HFF-Myc (cell line): ENCODE measurements around the gene PPP1R1B.

Experiments
- DNase-seq: peaks from one replicate; pipeline ENCODE4 v3.0.0-alpha.2; 2011; ENCODE audit warnings: low read depth; ENCODE audit errors: extremely low read depth
- H3K4me3 ChIP-seq: replicated peaks from 2 replicates; pipeline ENCODE4 v1.5.1; 2011; ENCODE audit warnings: low read depth, mild to moderate bottlenecking, control low read depth, low read length
- CTCF ChIP-seq: IDR thresholded peaks from 2 replicates; pipeline ENCODE4 v1.5.1; 2012; ENCODE audit warnings: mild to moderate bottlenecking, low read depth, low read length, control low read depth; ENCODE audit errors: missing control alignments

Gene PPP1R1B

GRCh38 chr17:39647256-39647655 is 20.5 kb downstream of the PPP1R1B start:
- no peak for TF ChIP-seq CTCF
- DNase-seq: no peak
- H3K4me3 ChIP-seq: no peak overlapping the region

- TF ChIP-seq CTCF: no peak
- DNase-seq: no peak
- no peak overlapping the region for H3K4me3 ChIP-seq
Measured at GRCh38 chr17:39648616-39649366, 22.0 kb downstream of the PPP1R1B start.

DNA sequence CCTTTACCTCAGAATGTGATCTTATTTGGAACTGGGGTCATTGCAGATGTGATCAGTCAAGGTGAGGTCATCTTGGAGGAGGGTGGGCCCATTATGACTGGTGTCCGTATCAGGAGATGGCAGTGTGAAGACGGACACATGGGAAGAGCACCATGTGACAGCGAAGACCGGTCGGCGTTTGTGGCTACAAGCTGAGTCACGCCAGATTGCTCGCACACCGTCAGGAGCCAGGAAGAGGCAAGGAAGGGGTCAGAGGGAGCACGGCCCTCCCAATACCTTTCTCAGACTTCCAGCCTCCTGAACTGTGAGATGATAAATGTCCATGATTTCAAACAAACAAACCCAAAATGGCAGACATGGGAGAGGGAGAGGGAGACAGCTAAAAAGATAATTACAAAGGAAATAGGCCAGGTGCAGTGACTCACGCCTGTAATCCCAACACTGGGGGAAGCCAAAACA is 23.4 kb downstream of the PPP1R1B start:
- TF ChIP-seq CTCF: no peak
- no peak overlapping the region for H3K4me3 ChIP-seq
- no peak for DNase-seq

DNA sequence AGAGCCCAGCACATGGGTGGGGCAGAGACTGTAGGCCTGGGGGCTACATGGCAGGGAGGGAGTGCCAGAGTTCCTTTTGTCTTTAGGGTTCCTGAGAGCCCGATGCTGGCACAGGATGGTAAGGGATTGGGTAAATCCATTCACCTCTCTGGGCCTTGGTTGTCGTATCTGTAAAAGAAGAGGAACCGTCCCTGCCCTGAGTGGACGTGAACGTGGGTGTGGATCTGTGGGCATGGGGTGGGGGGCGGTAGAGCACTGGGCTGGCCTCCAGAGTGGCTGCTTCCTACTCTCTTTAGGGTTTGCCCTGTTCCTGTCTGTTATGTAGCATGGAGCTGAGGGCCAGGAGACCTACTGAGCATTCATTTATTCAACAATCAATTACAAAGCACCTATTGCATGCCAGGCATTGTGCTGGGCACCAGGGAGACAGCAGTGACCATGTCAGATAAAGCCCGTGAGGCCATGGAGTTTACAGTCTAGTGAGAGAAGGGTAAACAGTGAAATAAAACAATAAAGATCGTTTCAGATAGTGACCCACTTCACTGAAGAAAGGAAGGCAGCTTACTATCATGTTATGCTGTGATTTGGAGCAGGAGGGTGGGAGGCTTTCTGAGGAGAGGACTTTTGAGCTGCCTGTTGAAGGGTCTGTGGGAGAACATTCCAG is 25.3 kb downstream of the PPP1R1B start:
- no peak for DNase-seq
- H3K4me3 ChIP-seq: no peak overlapping the region
- TF ChIP-seq CTCF: no peak

- DNase-seq: no peak
- no peak for TF ChIP-seq CTCF
- H3K4me3 ChIP-seq: no peak overlapping the region
Measured at GRCh38 chr17:39652587-39653315, 26.0 kb downstream of the PPP1R1B start.

- no peak for DNase-seq
- TF ChIP-seq CTCF: no peak
- H3K4me3 ChIP-seq: no peak overlapping the region
Measured at GRCh38 chr17:39653316-39653661, 26.5 kb downstream of the PPP1R1B start.
